H1 (cell line): ENCODE measurements around the gene CCL22. TPM values are rescaled to one million over a fixed set of nuclear protein-coding genes. Genes with fewer than 3 reads are reported as not detected.

Experiments
- SIN3A ChIP-seq, 2 experiments: IDR thresholded peaks in 1 of 2; conservative IDR thresholded peaks in 1 of 2; 2 replicates each; pipeline ENCODE4 v1.6.1; 2011 to 2012; ENCODE audit warnings: low read length in 2 of 2, improper control_type of control experiment in 1 of 2, low read depth in 1 of 2, mild to moderate bottlenecking in 1 of 2
- polyA plus RNA-seq, 7 experiments: library from polyadenylated mRNA; depleted of rRNA in 3 of 7; stranded (reverse) in 5 of 7; unstranded in 2 of 7; fragments of >200 nt in 5 of 7; fragments of 200-250 nt in 2 of 7; gene quantifications; 1 replicate in 5 of 7; 2 replicates in 1 of 7; 4 replicates in 1 of 7; pipeline versions ENCODE4 v1.2.1 to v1.2.3, GENCODE V29; 2011 to 2013; ENCODE audit warnings: missing spikeins in 2 of 7, mixed read lengths in 2 of 7
- total RNA-seq: library from RNA; stranded (reverse); fragmentation: NEBNext Ultra II Directional; extraction: Animal tissue kit (Norgen Biotek cat#: 25700); gene quantifications from 2 replicates; pipeline ENCODE4 v1.2.1, GENCODE V29; 2021

The CCL22 gene
- total and polyA plus RNA-seq, 2 of the 8 experiments (the other 6 are each of a cell fraction or from before 2014, with no cell fraction given), result not detected

- no peak for TF ChIP-seq SIN3A (conservative IDR thresholded peaks at IDR 0.05 in 1 of 2, IDR thresholded peaks at IDR 0.05 in 1 of 2; ENCODE audit: low read depth in 1 of 2, low read length in 2 of 2)
These were observed 5.6 kb downstream of the CCL22 start (continued) for GRCh38 chr16:57364143-57364542.
